Testis (tissue), 2 donors: Measurements from ENCODE around the gene SLC9A9.

Experiments used
- POLR2A ChIP-seq: fragments of 450-650 bp; IDR thresholded peaks from one replicate; pipeline ENCODE4 v1.6.1; 2017; ENCODE audit warnings: antibody characterized with exemption, mild to moderate bottlenecking, moderate library complexity
- TF ChIP-seq, protein P1 (sequence below), 3 experiments: fragments of 450-650 bp in 2 of 3; fragments of 200-600 bp in 1 of 3; sonication (generic) in 1 of 3; IDR thresholded peaks; one replicate each; pipeline ENCODE4 v1.5.1; 2016 to 2019; ENCODE audit warnings: antibody characterized with exemption in 3 of 3, mild to moderate bottlenecking in 2 of 3, moderate library complexity in 1 of 3

DNA sequence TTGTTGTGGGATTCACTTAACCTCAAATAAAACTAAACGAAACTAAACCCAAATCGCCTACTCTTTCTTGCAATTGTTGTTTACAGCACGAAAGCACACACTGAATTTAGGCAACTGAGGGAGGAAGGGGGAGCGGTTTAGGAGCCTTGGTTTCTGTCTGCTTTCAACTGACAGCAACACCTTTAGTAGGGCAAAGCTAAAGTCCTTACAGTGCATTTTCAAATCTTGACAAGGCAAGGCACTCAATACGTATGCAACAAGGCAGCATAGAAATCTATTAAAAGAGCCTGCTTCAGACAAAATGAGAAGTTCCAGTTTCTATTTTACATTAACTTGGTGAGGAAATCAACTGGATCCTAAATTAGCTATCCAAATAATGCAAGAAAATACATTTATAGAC lies 554.1 kb downstream of the SLC9A9 start:
- TF ChIP-seq POLR2A = no peak
- TF ChIP-seq, protein P1, sequence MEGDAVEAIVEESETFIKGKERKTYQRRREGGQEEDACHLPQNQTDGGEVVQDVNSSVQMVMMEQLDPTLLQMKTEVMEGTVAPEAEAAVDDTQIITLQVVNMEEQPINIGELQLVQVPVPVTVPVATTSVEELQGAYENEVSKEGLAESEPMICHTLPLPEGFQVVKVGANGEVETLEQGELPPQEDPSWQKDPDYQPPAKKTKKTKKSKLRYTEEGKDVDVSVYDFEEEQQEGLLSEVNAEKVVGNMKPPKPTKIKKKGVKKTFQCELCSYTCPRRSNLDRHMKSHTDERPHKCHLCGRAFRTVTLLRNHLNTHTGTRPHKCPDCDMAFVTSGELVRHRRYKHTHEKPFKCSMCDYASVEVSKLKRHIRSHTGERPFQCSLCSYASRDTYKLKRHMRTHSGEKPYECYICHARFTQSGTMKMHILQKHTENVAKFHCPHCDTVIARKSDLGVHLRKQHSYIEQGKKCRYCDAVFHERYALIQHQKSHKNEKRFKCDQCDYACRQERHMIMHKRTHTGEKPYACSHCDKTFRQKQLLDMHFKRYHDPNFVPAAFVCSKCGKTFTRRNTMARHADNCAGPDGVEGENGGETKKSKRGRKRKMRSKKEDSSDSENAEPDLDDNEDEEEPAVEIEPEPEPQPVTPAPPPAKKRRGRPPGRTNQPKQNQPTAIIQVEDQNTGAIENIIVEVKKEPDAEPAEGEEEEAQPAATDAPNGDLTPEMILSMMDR (IDR thresholded peaks at IDR 0.05) = no peak
